Karpas-422 (cell line): ENCODE results near the gene AP3D1. TPM values are rescaled to one million over a fixed set of nuclear protein-coding genes. Genes with fewer than 3 reads are reported as not detected.

Source experiments
- DNase-seq: peaks from one replicate; pipeline ENCODE4 v3.0.0-alpha.2; 2015
- H2AFZ ChIP-seq: fragments of 200-600 bp; sonication (generic); 2 replicates; pipeline ENCODE4 v1.6.1; 2014; ENCODE audit warnings: antibody characterized with exemption, low read length, mixed read lengths
- H3K27ac ChIP-seq: fragments of 200-600 bp; sonication (generic); 2 replicates; pipeline ENCODE4 v1.5.1; 2014; ENCODE audit warnings: mild to moderate bottlenecking, low read length, moderate library complexity
- H3K27me3 ChIP-seq: fragments of 200-600 bp; sonication (generic); 2 replicates; pipeline ENCODE4 v1.6.1; 2014; ENCODE audit warnings: low read length, mixed read lengths
- H3K36me3 ChIP-seq: fragments of 200-600 bp; sonication (generic); 2 replicates; pipeline ENCODE4 v1.6.1; 2014; ENCODE audit warnings: low read length, mixed read lengths; ENCODE audit not compliant: insufficient read depth
- H3K4me1 ChIP-seq: fragments of 200-600 bp; sonication (generic); 2 replicates; pipeline ENCODE4 v1.6.1; 2014; ENCODE audit warnings: mild to moderate bottlenecking, low read length, mixed read lengths
- H3K4me2 ChIP-seq: fragments of 200-600 bp; sonication (generic); 2 replicates; pipeline ENCODE4 v1.6.1; 2014; ENCODE audit warnings: low read length, low read depth, mild to moderate bottlenecking; ENCODE audit not compliant: poor library complexity, severe bottlenecking
- H3K4me3 ChIP-seq: fragments of 200-600 bp; sonication (generic); 2 replicates; pipeline ENCODE4 v1.5.1; 2014; ENCODE audit warnings: mild to moderate bottlenecking, antibody characterized with exemption, low read length, mixed read lengths
- H3K79me2 ChIP-seq: fragments of 200-600 bp; sonication (generic); 2 replicates; pipeline ENCODE4 v1.6.1; 2014; ENCODE audit warnings: mild to moderate bottlenecking, low read length, mixed read lengths
- H3K9ac ChIP-seq: fragments of 200-600 bp; sonication (generic); 2 replicates; pipeline ENCODE4 v1.6.0; 2014; ENCODE audit warnings: low read length
- H3K9me2 ChIP-seq: fragments of 200-600 bp; sonication (generic), shearing (Covaris generic); replicated peaks from 2 replicates; pipeline ENCODE4 v1.6.0; 2014; ENCODE audit warnings: mild to moderate bottlenecking, low read length, moderate library complexity; ENCODE audit not compliant: insufficient read depth
- H3K9me3 ChIP-seq: fragments of 300-700, 200-600 bp; sonication (generic); 2 replicates; pipeline ENCODE4 v1.6.1; 2014; ENCODE audit warnings: low read length, mixed read lengths
- H4K20me1 ChIP-seq: fragments of 200-600 bp; sonication (generic); 2 replicates; pipeline ENCODE4 v1.6.1; 2014; ENCODE audit warnings: mild to moderate bottlenecking, antibody characterized with exemption, low read length, low read depth; ENCODE audit not compliant: insufficient read depth
- total RNA-seq: library from RNA; depleted of rRNA; stranded (reverse); fragments of >200 nt; shearing (Covaris generic); gene quantifications from 2 replicates; pipeline ENCODE4 v1.2.3, GENCODE V29; 2014; ENCODE audit warnings: low replicate concordance; rRNA removed

AP3D1 gene
- total RNA-seq, 1 experiment from 2014 or later: 82.3 TPM

DNA sequence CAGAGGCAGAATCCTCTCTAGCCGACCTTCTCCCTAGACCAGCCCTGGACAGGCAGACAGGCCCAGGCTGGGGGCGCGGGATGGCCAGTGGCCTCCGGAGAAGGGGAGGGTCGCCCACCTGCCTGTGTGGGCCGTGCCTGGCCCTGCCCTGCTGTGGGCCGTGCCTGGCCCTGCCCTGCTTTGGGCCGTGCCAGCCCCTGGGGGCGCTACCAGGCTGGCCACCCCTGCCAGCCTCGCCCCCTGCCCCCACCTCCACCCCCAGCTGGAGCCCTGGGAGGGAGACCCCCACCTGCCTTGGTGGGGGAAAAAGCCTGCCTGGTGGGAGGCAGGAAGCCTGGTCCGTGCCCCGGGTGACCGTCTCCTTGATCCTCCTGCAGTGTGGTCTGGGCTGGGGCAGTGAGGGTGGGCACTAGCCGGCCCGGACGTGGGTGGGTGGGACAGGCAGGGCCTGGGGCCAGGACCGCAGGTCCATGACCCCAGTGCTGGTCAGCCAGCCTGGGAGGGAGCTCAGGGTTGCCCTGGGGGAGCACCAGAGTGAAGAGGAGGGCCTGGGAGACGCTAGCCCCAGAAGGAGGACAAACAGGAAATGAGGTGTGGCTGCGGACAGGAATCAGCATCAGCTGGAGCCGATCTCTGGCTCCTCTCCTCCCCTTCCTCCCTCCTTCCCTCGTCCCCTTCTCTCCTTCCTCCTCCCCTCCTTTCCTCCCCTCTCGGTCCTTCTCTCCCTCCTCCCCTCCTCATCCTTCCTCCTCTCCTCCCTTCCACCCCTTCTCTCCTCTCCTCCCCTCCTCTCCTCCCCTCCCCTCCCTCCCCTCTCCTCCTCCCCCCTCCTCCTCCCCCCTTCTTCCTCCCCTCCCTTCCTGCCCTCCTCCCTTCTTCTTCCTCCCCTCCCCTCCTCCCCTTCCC lies 95.2 kb downstream of the AP3D1 start:
- Histone ChIP-seq H3K4me1 (peaks cover 66% of the 10 kb centered on the region), H3K4me2 (peak overlapping the region; percentile 45), H4K20me1 (no peaks in the 10 kb centered on the region), H3K9me2 (no peaks in the 10 kb centered on the region), H3K4me3 (peak overlapping the region; percentile 42; the same call in 1 of the 2 replicates), H3K9me3 (no peaks in the 10 kb centered on the region), H2AFZ (no peak overlapping the region; the same call in 1 of the 2 replicates), H3K27ac (peak overlapping the region; percentile 35), H3K27me3 (no peaks in the 10 kb centered on the region), H3K9ac (peak overlapping the region; percentile 60), H3K79me2 (no peaks in the 10 kb centered on the region), H3K36me3 (no peaks in the 10 kb centered on the region)
- no peak for DNase-seq

DNA sequence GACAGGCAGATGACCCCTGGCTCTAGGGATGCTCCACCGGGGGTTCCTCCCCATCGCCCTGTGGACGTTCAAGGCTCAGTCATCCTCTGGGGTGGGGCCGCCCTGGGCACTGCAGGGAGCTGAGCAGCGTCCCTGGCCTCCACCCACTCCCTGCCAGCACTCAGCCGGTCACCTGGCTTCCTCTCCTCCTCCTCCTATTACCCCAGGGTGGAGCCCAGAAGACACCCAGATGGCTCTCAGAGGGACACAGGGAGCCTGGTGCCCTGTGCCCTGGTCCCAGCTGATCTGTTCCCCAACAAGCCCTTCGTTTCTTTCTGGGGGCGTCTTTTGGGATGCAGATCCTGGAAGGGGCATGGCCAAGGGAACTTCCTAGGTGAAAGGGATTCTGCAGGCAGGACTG lies 96.6 kb downstream of the AP3D1 start:
- Histone ChIP-seq H3K27ac (peak overlapping the region; percentile 50; the same call in 1 of the 2 replicates), H2AFZ (no peak overlapping the region), H3K4me1 (peaks cover 54% of the 10 kb centered on the region), H3K4me2 (peak overlapping the region; percentile 53), H3K9ac (peak overlapping the region; percentile 47), H3K9me3 (no peaks in the 10 kb centered on the region), H3K36me3 (peaks cover 7% of the 10 kb centered on the region; the same call in 1 of the 2 replicates), H3K9me2 (no peaks in the 10 kb centered on the region), H3K4me3 (no peak overlapping the region), H3K27me3 (no peaks in the 10 kb centered on the region), H4K20me1 (peaks cover 10% of the 10 kb centered on the region), H3K79me2 (peaks cover 10% of the 10 kb centered on the region)
- DNase-seq: peak; percentile 65

DNA sequence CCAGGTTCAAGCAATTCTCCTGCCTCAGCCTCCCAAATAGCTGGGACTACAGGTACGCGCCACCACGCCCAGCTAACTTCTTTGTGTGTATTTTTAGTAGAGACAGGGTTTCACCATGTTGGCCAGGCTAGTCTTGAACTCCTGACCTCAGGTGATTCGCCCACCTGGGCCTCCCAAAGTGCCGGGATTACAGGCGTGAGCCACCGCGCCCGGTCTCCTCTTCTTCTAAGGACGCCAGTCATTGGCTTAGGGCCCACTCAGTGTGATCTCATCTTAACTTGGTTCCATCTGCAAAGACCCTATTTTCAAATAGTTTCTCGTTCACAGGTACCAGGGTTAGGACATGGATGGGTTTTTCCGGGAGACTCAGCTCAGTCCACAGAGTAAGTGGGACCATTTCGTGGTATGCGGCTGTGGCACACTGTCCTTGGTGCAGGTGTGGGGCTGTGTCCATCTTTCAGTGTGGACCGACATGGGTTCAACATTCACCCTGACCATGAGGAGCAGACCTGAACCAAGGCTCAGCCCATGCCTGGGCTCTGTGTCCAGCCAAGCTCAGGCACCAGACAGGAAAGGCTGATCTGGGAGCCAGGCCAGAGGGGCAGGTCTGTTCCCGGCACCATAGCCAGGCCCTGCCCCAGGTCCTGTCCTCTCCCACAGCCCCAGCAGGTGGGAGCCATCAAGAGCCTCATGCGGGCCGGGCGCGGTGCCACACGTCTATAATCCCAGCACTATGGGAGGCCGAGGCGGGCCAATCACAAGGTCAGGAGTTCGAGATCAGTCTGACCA lies 97.6 kb downstream of the AP3D1 start:
- H3K27ac ChIP-seq: no peak overlapping the region

DNA sequence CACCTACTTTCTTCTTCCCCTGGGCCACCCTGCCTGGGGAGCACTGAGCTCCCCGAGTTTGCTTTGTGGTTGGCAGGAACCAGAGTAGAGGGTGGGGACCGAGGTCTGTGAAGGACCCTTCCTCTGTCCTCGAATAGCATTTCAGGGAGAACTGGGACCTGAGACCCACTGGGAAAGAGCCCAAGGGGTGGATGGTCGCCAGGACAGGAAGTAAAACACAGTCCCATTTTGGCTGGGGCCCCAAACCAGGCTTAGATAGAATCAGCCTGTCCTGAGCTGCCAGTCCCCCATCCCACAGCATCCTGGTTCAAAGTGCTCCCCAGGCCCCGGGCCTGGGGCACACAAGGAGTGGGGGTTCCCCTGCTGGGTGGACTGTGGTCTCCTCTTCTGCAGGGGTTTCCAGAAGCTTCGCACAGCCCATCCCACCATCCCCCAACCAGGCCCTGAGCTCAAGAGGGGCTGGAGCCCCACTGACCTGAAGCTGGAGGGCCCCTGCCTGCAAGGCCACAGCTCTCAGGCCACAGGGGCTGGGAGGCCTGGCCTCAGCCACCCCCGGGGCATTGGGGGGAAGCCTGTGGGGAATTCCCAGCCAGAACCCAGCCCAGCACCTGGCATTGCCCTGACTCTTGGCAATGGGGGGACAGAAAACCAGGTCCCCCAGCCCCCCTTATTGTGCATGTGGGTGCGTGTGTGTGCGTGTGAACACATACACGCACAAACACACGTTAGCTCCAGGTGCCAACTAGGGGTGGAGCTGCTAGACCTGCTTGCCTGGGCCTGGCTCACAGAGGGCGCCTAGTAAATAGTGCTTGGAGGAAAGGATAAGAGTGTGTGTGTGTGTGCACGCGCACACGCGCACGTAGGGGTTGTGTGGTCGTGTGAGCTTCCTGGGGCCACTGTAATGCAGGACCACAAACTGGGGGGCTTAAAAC lies 99.3 kb downstream of the AP3D1 start:
- peaks cover 37% of the 10 kb centered on the region for H4K20me1 ChIP-seq
- no peaks in the 10 kb centered on the region for H3K9me2 ChIP-seq
- peaks cover 65% of the 10 kb centered on the region for H3K4me1 ChIP-seq
- H3K27me3 ChIP-seq: no peaks in the 10 kb centered on the region
- peak overlapping the region; percentile 44; the same call in 1 of the 2 replicates for H3K4me3 ChIP-seq
- peaks cover 34% of the 10 kb centered on the region for H3K79me2 ChIP-seq
- peak overlapping the region; percentile 60; the same call in 1 of the 2 replicates for H2AFZ ChIP-seq
- H3K9me3 ChIP-seq: no peaks in the 10 kb centered on the region
- H3K4me2 ChIP-seq: peak overlapping the region; percentile 37
- peak overlapping the region; percentile 68 for H3K27ac ChIP-seq
- peaks cover 18% of the 10 kb centered on the region; the same call in 1 of the 2 replicates for H3K36me3 ChIP-seq
- peak overlapping the region; percentile 57 for H3K9ac ChIP-seq
- DNase-seq: peak; percentile 69

More for the DNA sequence above, 97.6 kb downstream of the AP3D1 start:
- no peak for DNase-seq
- H3K4me3 ChIP-seq: no peak overlapping the region
- no peaks in the 10 kb centered on the region for H3K9me3 ChIP-seq
- H3K9ac ChIP-seq: no peak overlapping the region
- H3K4me2 ChIP-seq: no peak overlapping the region
- no peaks in the 10 kb centered on the region for H3K27me3 ChIP-seq
- no peak overlapping the region for H2AFZ ChIP-seq
- peaks cover 54% of the 10 kb centered on the region for H3K4me1 ChIP-seq
- H3K9me2 ChIP-seq: no peaks in the 10 kb centered on the region
- H4K20me1 ChIP-seq: peaks cover 20% of the 10 kb centered on the region
- peaks cover 17% of the 10 kb centered on the region; the same call in 1 of the 2 replicates for H3K36me3 ChIP-seq
- peaks cover 20% of the 10 kb centered on the region for H3K79me2 ChIP-seq

GRCh38 chr19:2050991-2051772 lies 100.2 kb downstream of the AP3D1 start, which contains the start of gene MKNK2:
MKNK2 (minus strand) TSS chr19:2051244; CDS start chr19:2050851, 393 bp downstream.
- Histone ChIP-seq H4K20me1 (peaks cover 45% of the 10 kb centered on the region), H3K9ac (peak within 1 kb of the TSS; percentile 93), H3K36me3 (peaks cover 25% of the 10 kb centered on the region), H3K4me3 (peak within 1 kb of the TSS; percentile 84), H3K79me2 (peaks cover 39% of the 10 kb centered on the region), H3K27ac (peak within 1 kb of the TSS; percentile 93), H3K4me1 (peaks cover 68% of the 10 kb centered on the region), H3K4me2 (peak within 1 kb of the TSS; percentile 92), H2AFZ (0 out of 2 replicates have a peak within 1 kb of the TSS, but pooled peaks have one; percentile 5), H3K9me3 (no peaks in the 10 kb centered on the region), H3K9me2 (no peaks in the 10 kb centered on the region), H3K27me3 (no peaks in the 10 kb centered on the region)
- DNase-seq: peak; percentile 96

Other genes starting within 250 kb of the AP3D1 start
- 1.2 and 5.2 TPM in 2 replicates for gene ADAT3, start 246.2 kb downstream of the AP3D1 start, total RNA-seq
- 18.4 and 23.8 TPM in 2 replicates for gene SCAMP4, start 246.2 kb downstream of the AP3D1 start, total RNA-seq
- 57.1 and 102 TPM in 2 replicates for gene CSNK1G2, start 210.4 kb downstream of the AP3D1 start, total RNA-seq
- 66.8 and 112 TPM in 2 replicates for gene BTBD2, start 135.9 kb downstream of the AP3D1 start, total RNA-seq
- gene MKNK2, start 100.3 kb downstream of the AP3D1 start, total RNA-seq: 526 and 862 TPM in 2 replicates
- gene MOB3A, start 55.2 kb downstream of the AP3D1 start, total RNA-seq: 153 and 219 TPM in 2 replicates
- 285 and 487 TPM in 2 replicates for gene IZUMO4, start 54.7 kb downstream of the AP3D1 start, total RNA-seq
- 10.8 and 13.3 TPM in 2 replicates for gene DOT1L, start 12.4 kb upstream of the AP3D1 start, total RNA-seq
- gene PLEKHJ1, start 84.8 kb upstream of the AP3D1 start, total RNA-seq: 57.4 and 136 TPM in 2 replicates
- gene SF3A2, start 85.3 kb upstream of the AP3D1 start, total RNA-seq: 27.2 and 55.8 TPM in 2 replicates
- 1.9 and 7.2 TPM in 2 replicates for gene AMH, start 97.8 kb upstream of the AP3D1 start, total RNA-seq
- not detected in 2 replicates for gene JSRP1, start 104.9 kb upstream of the AP3D1 start, total RNA-seq
- not detected in 2 replicates for gene PEAK3, start 130.6 kb upstream of the AP3D1 start, total RNA-seq
- gene LINGO3, start 156.6 kb upstream of the AP3D1 start, total RNA-seq: not detected in 2 replicates
- 140 and 228 TPM in 2 replicates for gene LSM7, start 177.0 kb upstream of the AP3D1 start, total RNA-seq
- gene SPPL2B, start 177.1 kb upstream of the AP3D1 start, total RNA-seq: 18.2 and 48.3 TPM in 2 replicates
- gene TMPRSS9, start 208.7 kb upstream of the AP3D1 start, total RNA-seq: not detected in 2 replicates